ENCODE measurements around the gene PIM3. TPM values are rescaled to one million over a fixed set of nuclear protein-coding genes. Genes with fewer than 3 reads are reported as not detected.

The PIM3 gene
- total RNA-seq, 2 experiments from 2014 or later: 146 to 158 TPM

DNA sequence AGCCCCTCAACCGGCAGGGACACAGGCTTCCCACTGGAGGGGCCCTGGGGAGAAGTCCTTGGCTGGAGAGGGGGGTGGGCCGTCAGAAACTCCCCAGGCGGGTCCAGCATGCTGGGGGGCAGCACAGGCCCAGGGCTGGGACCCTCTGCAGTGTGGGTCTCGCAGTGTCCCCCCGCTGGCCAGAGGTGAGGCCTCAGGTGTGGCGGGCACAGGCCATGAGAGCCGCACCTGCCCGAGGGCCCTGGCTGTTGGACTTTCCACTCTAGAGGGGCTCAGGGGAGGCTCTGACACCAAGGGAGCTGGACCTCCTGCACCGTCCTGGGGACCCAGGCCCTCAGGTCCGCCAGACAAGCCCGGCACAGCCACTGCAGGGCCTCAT is 10.7 kb upstream of the PIM3 start:
- TF ChIP-seq, protein P1, sequence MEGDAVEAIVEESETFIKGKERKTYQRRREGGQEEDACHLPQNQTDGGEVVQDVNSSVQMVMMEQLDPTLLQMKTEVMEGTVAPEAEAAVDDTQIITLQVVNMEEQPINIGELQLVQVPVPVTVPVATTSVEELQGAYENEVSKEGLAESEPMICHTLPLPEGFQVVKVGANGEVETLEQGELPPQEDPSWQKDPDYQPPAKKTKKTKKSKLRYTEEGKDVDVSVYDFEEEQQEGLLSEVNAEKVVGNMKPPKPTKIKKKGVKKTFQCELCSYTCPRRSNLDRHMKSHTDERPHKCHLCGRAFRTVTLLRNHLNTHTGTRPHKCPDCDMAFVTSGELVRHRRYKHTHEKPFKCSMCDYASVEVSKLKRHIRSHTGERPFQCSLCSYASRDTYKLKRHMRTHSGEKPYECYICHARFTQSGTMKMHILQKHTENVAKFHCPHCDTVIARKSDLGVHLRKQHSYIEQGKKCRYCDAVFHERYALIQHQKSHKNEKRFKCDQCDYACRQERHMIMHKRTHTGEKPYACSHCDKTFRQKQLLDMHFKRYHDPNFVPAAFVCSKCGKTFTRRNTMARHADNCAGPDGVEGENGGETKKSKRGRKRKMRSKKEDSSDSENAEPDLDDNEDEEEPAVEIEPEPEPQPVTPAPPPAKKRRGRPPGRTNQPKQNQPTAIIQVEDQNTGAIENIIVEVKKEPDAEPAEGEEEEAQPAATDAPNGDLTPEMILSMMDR (IDR thresholded peaks at IDR 0.05): no peak
- POLR2A ChIA-PET: interaction anchor here (2.0 kb wide), 1 partner anchor 13 kb away, joined by 10 read pairs; no protein-coding TSS in a partner anchor
- peaks cover 6% of the 10 kb centered on the region for H3K4me1 Mint-ChIP-seq (ENCODE audit: low read depth)
- no peak overlapping the region for H3K4me3 Mint-ChIP-seq
- H3K9me3 Mint-ChIP-seq: no peaks in the 10 kb centered on the region
- DNase-seq: no peak
- CTCF ChIA-PET: no interaction called here
- intact Hi-C loops (cut with micrococcal nuclease): no loop called here
- ATAC-seq: no peak
- no peaks in the 10 kb centered on the region for H3K36me3 Mint-ChIP-seq (ENCODE audit: low read depth)
- no peaks in the 10 kb centered on the region for H3K27me3 Mint-ChIP-seq
- no peak overlapping the region for H3K27ac Mint-ChIP-seq

DNA sequence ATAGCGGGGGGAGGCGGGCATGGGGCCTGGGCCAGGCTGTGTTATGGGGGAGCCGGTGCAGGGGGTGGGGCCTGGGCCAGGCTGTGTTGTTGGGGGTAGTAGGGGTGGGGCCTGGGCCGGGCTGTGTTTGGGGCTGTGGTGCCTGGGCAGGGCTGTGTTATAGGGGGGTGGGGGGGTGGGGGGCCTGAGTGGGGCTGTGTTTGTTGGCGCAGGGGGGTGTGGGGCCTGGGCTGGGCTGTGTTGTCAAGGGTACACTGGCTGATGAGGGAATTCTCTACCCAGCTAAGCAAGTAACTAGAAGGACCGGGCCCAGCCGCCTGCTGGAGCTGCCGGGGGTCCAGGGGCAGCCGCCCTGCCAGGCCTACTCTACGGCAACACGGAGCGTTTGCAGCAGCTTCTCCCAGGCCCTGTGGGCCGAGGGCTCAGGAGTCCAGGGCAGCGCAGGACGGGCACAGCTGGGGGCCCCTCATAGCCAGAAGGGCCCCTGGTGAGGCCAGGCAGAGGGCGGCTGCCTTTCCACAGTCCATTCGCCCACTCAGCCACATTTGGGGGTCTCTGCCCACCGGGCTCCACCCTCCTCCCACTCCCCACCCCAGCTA is 10.1 kb upstream of the PIM3 start:
- H3K4me1 Mint-ChIP-seq (ENCODE audit: low read depth): peaks cover 5% of the 10 kb centered on the region
- no peaks in the 10 kb centered on the region for H3K36me3 Mint-ChIP-seq (ENCODE audit: low read depth)
- no peaks in the 10 kb centered on the region for H3K27me3 Mint-ChIP-seq
- H3K9me3 Mint-ChIP-seq: no peaks in the 10 kb centered on the region
- intact Hi-C loops (cut with micrococcal nuclease): no loop called here
- POLR2A ChIA-PET: interaction anchor here (2.0 kb wide), 1 partner anchor 12 kb away, joined by 10 read pairs; no protein-coding TSS in a partner anchor
- H3K27ac Mint-ChIP-seq: no peak overlapping the region
- no peak for DNase-seq
- no peak for ATAC-seq
- H3K4me3 Mint-ChIP-seq: no peak overlapping the region
- CTCF ChIA-PET: no interaction called here
- TF ChIP-seq, protein P1 (IDR thresholded peaks at IDR 0.05): no peak

DNA sequence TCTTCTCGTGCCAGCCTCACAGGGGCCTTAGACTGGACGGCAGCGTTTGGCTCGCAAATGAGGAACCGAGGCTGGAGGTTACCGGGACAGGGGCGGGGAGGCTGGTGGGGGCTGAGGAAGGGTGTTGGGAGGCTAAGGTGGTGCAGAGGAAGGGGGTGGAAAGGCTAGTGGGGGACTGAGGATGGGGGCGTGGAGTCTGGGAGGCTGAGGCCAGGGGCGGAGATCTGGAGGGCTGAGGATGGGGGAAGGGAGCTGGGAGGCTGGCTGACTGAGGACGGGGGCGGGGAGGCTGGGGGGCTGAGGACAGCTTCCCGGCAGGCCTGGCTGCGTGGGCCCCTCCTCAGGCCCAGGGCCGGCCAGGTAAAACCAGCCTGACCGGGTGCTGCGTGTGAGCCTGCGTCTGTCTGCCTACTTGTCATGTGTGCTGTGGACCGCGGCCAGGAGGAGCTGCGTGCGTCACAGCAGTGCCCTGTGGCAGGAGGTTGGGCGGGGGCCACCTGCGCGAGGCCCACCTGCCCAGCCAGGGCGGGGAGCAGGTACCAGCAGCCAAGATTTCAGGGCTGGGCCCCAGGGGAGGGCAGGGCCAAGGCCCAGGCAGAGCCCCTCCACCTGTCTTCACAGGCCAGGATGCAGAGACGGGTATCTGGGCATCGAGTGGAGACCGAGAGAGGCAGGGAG is 9.4 kb upstream of the PIM3 start:
- Mint-ChIP-seq H3K36me3 (ENCODE audit: low read depth) (no peaks in the 10 kb centered on the region), H3K9me3 (no peaks in the 10 kb centered on the region), H3K4me3 (no peak overlapping the region), H3K4me1 (ENCODE audit: low read depth) (peaks cover 2% of the 10 kb centered on the region), H3K27ac (no peak overlapping the region), H3K27me3 (no peaks in the 10 kb centered on the region)
- DNase-seq: no peak
- CTCF ChIA-PET: no interaction called here
- TF ChIP-seq, protein P1 (IDR thresholded peaks at IDR 0.05): no peak
- ATAC-seq: no peak
- intact Hi-C loops (cut with micrococcal nuclease): no loop called here
- POLR2A ChIA-PET: interaction anchor here (0.6 to 2.0 kb wide), 2 partner anchors 9 to 11 kb away, joined by 4 to 10 read pairs; no protein-coding TSS in a partner anchor

DNA sequence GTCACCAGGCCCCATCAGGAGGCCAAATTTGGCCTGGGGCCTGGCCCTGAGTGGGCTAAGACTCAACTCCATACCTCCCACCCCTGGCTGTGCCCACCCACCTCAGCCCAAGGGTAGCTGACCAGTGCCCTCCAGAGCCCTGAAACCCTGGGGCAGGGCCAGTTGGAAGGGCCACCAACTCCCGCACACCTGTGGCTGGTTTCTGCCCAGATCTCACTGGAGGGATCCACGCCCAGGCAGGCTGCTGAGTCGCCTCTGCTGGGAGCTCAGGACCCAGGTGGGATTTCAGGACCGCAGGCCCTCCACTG is 8.9 kb upstream of the PIM3 start:
- TF ChIP-seq, protein P1 (IDR thresholded peaks at IDR 0.05): no peak
- POLR2A ChIA-PET: interaction anchor here (0.6 to 2.0 kb wide), 2 partner anchors 8 to 11 kb away, joined by 4 to 10 read pairs; no protein-coding TSS in a partner anchor
- Mint-ChIP-seq H3K36me3 (ENCODE audit: low read depth) (no peaks in the 10 kb centered on the region), H3K9me3 (no peaks in the 10 kb centered on the region), H3K27ac (no peak overlapping the region), H3K27me3 (no peaks in the 10 kb centered on the region), H3K4me1 (ENCODE audit: low read depth) (peaks cover 2% of the 10 kb centered on the region), H3K4me3 (no peak overlapping the region)
- CTCF ChIA-PET: no interaction called here
- DNase-seq: no peak
- no peak for ATAC-seq
- intact Hi-C loops (cut with micrococcal nuclease): no loop called here
